Activated B cell treated with CpG ODN at 0.5 μM for 24 hours (primary cell): Measurements from ENCODE around the gene VASP. TPM values are rescaled to one million over a fixed set of nuclear protein-coding genes. Genes with fewer than 3 reads are reported as not detected.

Experiments
- ATAC-seq: fragments of 200-7000 bp; cut with Tn5 transposase; one replicate; pipeline ENCODE4 v1.10.0; 2021; ENCODE audit warnings: low read depth, mild to moderate bottlenecking, moderate library complexity
- CTCF ChIA-PET: fragments of 350-600 bp; sonication (Branson Sonifier 250); formaldehyde crosslinking; loops from one replicate; lab custom pipeline; 2021; ENCODE audit warnings: antibody characterized with exemption; lab: Charles Lee
- POLR2A ChIA-PET: fragments of 350-600 bp; sonication (Branson Sonifier 250); formaldehyde crosslinking; loops from one replicate; lab custom pipeline; 2021; ENCODE audit warnings: antibody characterized with exemption; lab: Charles Lee
- DNase-seq: peaks from one replicate; pipeline ENCODE4 v3.0.0; 2022
- H3K27ac Mint-ChIP-seq: one replicate; pipeline ENCODE4 v1.8.0; 2020; ENCODE audit warnings: mixed read lengths
- H3K27me3 Mint-ChIP-seq: one replicate; pipeline ENCODE4 v1.8.0; 2021; ENCODE audit warnings: mixed read lengths
- H3K36me3 Mint-ChIP-seq: one replicate; pipeline ENCODE4 v1.8.0; 2021; ENCODE audit warnings: low read depth, mixed read lengths
- H3K4me1 Mint-ChIP-seq: one replicate; pipeline ENCODE4 v1.8.0; 2021; ENCODE audit warnings: mixed read lengths
- H3K4me3 Mint-ChIP-seq: one replicate; pipeline ENCODE4 v1.8.0; 2020; ENCODE audit warnings: mild to moderate bottlenecking, mixed read lengths
- H3K9me3 Mint-ChIP-seq: one replicate; pipeline ENCODE4 v1.8.0; 2020; ENCODE audit warnings: mixed read lengths
- intact Hi-C: fragments of 100-400 bp; cut with micrococcal nuclease; formaldehyde crosslinking; loops from one replicate; pipeline ENCODE4 v1.15.1; 2024
- total RNA-seq: library from RNA; stranded (reverse); gene quantifications from 2 replicates; pipeline ENCODE4 v1.2.3, GENCODE V29; 2022
- TF ChIP-seq, protein P1 (sequence below): fragments of 200-600 bp; IDR thresholded peaks from one replicate; pipeline ENCODE4 v1.8.0; 2022; ENCODE audit warnings: antibody characterized with exemption, mild to moderate bottlenecking

The VASP gene
- total RNA-seq, 1 donor from 2014 or later, result 300 TPM

DNA sequence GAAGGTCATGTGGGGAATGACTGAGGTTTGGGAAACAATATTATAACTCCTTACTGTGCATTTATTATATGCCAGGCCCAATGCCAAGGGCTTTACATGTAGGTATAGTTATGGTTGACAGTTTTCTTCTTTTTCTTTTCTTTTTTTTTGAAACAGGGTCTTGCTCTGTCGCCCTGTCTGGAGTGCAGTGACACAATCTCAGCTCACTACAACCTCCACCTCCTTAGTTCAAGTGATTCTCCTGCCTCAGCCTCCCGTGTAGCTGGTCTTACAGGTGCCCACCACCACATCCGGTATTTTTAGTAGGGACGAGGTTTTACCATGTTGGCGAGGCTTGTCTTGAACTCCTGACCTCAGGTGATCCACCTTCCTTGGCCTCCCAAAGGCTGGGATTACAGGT lies 24.2 kb upstream of the VASP start:
- ATAC-seq, result no peak
- no peak for DNase-seq
- ChIA-PET POLR2A (no interaction called here), CTCF (interaction anchor here (1.5 kb wide), 1 partner anchor 44 kb away, joined by 9 read pairs; no protein-coding TSS in a partner anchor)
- TF ChIP-seq, protein P1, sequence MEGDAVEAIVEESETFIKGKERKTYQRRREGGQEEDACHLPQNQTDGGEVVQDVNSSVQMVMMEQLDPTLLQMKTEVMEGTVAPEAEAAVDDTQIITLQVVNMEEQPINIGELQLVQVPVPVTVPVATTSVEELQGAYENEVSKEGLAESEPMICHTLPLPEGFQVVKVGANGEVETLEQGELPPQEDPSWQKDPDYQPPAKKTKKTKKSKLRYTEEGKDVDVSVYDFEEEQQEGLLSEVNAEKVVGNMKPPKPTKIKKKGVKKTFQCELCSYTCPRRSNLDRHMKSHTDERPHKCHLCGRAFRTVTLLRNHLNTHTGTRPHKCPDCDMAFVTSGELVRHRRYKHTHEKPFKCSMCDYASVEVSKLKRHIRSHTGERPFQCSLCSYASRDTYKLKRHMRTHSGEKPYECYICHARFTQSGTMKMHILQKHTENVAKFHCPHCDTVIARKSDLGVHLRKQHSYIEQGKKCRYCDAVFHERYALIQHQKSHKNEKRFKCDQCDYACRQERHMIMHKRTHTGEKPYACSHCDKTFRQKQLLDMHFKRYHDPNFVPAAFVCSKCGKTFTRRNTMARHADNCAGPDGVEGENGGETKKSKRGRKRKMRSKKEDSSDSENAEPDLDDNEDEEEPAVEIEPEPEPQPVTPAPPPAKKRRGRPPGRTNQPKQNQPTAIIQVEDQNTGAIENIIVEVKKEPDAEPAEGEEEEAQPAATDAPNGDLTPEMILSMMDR, result no peak
- Mint-ChIP-seq H3K4me1 (peaks cover 17% of the 10 kb centered on the region), H3K27ac (no peak overlapping the region), H3K4me3 (no peak overlapping the region), H3K36me3 (peaks cover 3% of the 10 kb centered on the region), H3K9me3 (no peaks in the 10 kb centered on the region), H3K27me3 (peaks cover 2% of the 10 kb centered on the region)
- intact Hi-C loops, result no loop called here

DNA sequence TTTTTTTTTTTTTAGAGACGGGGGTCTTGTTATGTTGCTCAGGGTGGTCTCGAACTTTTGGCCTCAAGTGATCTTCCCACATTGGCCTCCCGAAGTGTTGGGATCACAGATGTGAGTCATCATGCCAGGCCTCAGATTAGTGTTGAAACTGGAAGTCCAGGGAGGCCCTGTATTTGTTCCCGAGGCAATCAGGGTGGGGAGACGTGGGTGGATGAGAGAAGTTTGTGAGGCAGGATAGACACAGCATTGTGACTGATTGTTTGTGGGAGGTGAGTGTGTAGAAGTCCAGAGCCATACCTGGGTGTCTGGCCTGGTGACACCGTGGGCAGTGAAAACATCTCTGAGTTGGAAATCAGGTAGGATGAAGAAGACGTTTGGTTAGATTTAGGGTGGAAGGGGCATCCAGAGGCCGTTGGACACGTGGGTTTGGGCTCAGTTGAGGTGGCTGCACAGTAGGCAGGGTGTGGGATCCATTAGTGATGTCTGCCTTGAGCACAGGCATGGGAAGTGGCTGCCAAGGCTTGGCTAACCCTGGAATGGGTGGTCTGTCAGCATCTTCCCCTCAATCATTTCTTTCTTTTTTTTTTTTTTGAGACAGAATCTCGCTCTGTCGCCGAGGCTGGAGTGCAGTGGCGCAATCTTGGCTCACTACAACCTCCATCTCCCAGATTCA lies 22.9 kb upstream of the VASP start:
- POLR2A ChIA-PET, result interaction anchor here (1.5 to 1.8 kb wide), 5 partner anchors 12 to 113 kb away, joined by 3 to 21 read pairs (median 4); no protein-coding TSS in a partner anchor
- intact Hi-C loops, result loop anchor here (2.0 kb wide), 1 partner anchor 74 kb away; no protein-coding TSS in a partner anchor
- peaks cover 8% of the 10 kb centered on the region for H3K4me1 Mint-ChIP-seq
- peaks cover 3% of the 10 kb centered on the region for H3K27me3 Mint-ChIP-seq
- TF ChIP-seq, protein P1, result no peak
- no peaks in the 10 kb centered on the region for H3K9me3 Mint-ChIP-seq
- H3K27ac Mint-ChIP-seq, result no peak overlapping the region
- CTCF ChIA-PET, result interaction anchor here (0.6 to 2.6 kb wide), 13 partner anchors 11 to 158 kb away, joined by 3 to 53 read pairs (median 8); partner anchors contain the start of genes PPP1R13L and RTN2
- DNase-seq (no peak), ATAC-seq (no peak)
- H3K36me3 Mint-ChIP-seq, result no peaks in the 10 kb centered on the region
- H3K4me3 Mint-ChIP-seq, result no peak overlapping the region

DNA sequence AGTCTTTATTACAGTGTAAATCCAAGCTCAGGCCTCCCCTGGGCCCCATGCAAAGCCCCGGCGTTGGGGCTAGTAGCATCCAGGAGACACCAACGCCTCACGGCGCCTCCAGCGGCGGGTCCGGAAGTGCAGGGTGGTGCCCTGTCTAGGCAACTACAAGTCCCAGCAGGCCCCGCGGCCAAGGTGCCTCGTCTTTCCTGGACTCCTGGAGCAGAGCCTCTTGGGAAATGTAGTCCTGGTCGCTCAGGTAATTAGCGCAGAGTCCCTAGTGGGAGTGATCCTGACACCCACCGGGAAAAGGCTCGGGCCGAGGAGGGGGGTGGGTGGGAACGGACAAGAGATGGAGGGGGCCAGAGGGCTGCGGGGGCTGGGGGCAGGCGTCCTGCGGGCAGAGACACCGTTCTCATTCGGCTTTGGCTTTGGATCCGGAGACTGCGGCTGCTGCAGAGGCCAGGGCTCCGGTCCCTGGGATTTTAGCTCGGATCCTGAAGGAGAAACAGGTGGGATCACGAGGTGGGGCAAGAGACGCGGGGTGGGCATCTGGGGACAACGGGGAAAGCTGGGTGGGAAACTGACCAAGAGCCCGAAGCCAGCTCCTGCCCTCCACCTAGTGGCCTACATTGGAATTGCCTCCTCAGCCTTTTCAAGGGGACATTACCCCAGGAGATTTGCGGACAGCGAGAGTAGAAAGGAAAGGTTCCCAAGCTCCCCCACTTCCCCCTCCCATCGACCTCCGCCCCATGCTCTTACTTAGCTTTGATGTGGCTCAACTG lies 21.8 kb upstream of the VASP start:
- H3K4me1 Mint-ChIP-seq, result peaks cover 8% of the 10 kb centered on the region
- intact Hi-C loops, result loop anchor here (1.0 to 2.0 kb wide), 7 partner anchors 12 to 80 kb away; partner anchors contain the start of genes PPP1R13L and RTN2
- TF ChIP-seq, protein P1, result peak; percentile 84

DNA sequence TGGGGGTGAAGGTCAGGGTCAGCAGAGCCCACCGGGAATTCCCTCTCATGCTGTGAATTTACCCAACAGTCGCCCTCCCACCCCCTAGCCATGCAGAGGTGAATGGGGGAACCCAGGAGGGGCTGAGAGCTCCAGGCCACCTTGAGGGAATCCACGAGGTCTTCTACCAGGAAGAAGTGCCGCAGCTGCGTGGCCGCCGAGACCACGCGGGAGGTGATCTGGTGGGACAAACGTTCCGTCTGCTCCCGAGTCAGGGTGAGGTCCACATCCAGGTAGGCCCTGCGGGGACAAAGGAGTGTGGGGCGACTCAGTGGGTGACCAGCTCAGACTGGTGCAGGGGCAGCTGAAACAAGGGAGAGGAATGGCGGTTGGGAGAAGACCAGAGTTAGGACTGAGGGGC lies 18.6 kb upstream of the VASP start:
- intact Hi-C loops, result no loop called here

More for the DNA sequence above, 21.8 kb upstream of the VASP start:
- DNase-seq (peak; percentile 96), ATAC-seq (peak; percentile 99)
- Mint-ChIP-seq H3K36me3 (no peaks in the 10 kb centered on the region), H3K9me3 (no peaks in the 10 kb centered on the region), H3K27me3 (peaks cover 3% of the 10 kb centered on the region), H3K4me3 (peak overlapping the region; percentile 91), H3K27ac (peak overlapping the region; percentile 74)
- POLR2A ChIA-PET, result interaction anchor here (0.5 to 1.8 kb wide), 13 partner anchors 11 to 207 kb away, joined by 3 to 21 read pairs (median 4); partner anchors contain the start of genes FOSB and QPCTL
- CTCF ChIA-PET, result interaction anchor here (0.7 to 2.6 kb wide), 19 partner anchors 10 to 307 kb away, joined by 3 to 53 read pairs (median 5); partner anchors contain the start of genes BLOC1S3, PPP1R13L and RTN2

More for the DNA sequence above, 18.6 kb upstream of the VASP start:
- peaks cover 15% of the 10 kb centered on the region for H3K4me1 Mint-ChIP-seq
- no peak overlapping the region for H3K4me3 Mint-ChIP-seq
- POLR2A ChIA-PET, result no interaction called here
- no peaks in the 10 kb centered on the region for H3K36me3 Mint-ChIP-seq
- TF ChIP-seq, protein P1, result no peak
- H3K9me3 Mint-ChIP-seq, result no peaks in the 10 kb centered on the region
- H3K27me3 Mint-ChIP-seq, result peaks cover 10% of the 10 kb centered on the region
- CTCF ChIA-PET, result interaction anchor here (0.9 to 1.4 kb wide), 3 partner anchors 10 to 50 kb away, joined by 3 to 6 read pairs (median 4); no protein-coding TSS in a partner anchor
- no peak for DNase-seq
- no peak for ATAC-seq
- no peak overlapping the region for H3K27ac Mint-ChIP-seq
